Vagina (tissue), 2 donors: ENCODE measurements around the gene ADGRV1. TPM values are rescaled to one million over a fixed set of nuclear protein-coding genes. Genes with fewer than 3 reads are reported as not detected.

Source experiments
- DNase-seq, 2 donors: peaks; one replicate each; pipeline ENCODE4 v3.0.0-alpha.2; 2017; ENCODE audit errors: extremely low spot score in 2 of 2
- H3K27ac ChIP-seq: fragments of 200-600 bp; sonication (generic); one replicate; pipeline ENCODE4 v1.5.1; 2019
- H3K27me3 ChIP-seq: fragments of 200-600 bp; sonication (generic); one replicate; pipeline ENCODE4 v1.5.1; 2019
- H3K36me3 ChIP-seq, 2 donors: fragments of 200-600 bp; sonication (generic); one replicate each; pipeline ENCODE4 v1.5.1; 2017 to 2019
- H3K4me1 ChIP-seq: fragments of 200-600 bp; sonication (generic); one replicate; pipeline ENCODE4 v1.5.1; 2019
- H3K4me3 ChIP-seq, 2 donors: fragments of 200-600 bp; sonication (generic); 1 replicate in 1 of 2; 2 replicates in 1 of 2; pipeline ENCODE4 v1.5.1; 2016 to 2019
- H3K9me3 ChIP-seq: fragments of 200-600 bp; sonication (generic); one replicate; pipeline ENCODE4 v1.5.1; 2019
- POLR2A ChIP-seq, 2 donors: fragments of 450-650 bp; IDR thresholded peaks; one replicate each; pipeline ENCODE4 v1.6.1; 2017; ENCODE audit warnings: antibody characterized with exemption in 2 of 2, mild to moderate bottlenecking in 2 of 2, moderate library complexity in 2 of 2
- POLR2AphosphoS5 ChIP-seq, 2 donors: sonication (generic); formaldehyde crosslinking; IDR thresholded peaks; one replicate each; pipeline ENCODE4 v1.9.0; 2017; ENCODE audit warnings: antibody characterized with exemption in 2 of 2, mild to moderate bottlenecking in 2 of 2, low read depth in 1 of 2; ENCODE audit not compliant: insufficient read depth in 1 of 2
- intact Hi-C: fragments of 100-400 bp; cut with DNase I; formaldehyde crosslinking; loops from one replicate; pipeline ENCODE4 v1.15.1; 2023
- total RNA-seq: library from RNA; depleted of rRNA; stranded (reverse); fragments of >200 nt; gene quantifications from one replicate; pipeline ENCODE4 v1.2.3, GENCODE V29; 2016
- TF ChIP-seq, protein P1 (sequence below), 3 experiments: fragments of 450-650 bp in 2 of 3; fragments of 200-600 bp in 1 of 3; sonication (generic) in 1 of 3; IDR thresholded peaks; one replicate each; pipeline ENCODE4 v1.5.1; 2017 to 2019; ENCODE audit warnings: antibody characterized with exemption in 3 of 3, mild to moderate bottlenecking in 2 of 3, moderate library complexity in 2 of 3

The ADGRV1 gene
- total RNA-seq, 1 donor from 2014 or later: 10.6 TPM

DNA sequence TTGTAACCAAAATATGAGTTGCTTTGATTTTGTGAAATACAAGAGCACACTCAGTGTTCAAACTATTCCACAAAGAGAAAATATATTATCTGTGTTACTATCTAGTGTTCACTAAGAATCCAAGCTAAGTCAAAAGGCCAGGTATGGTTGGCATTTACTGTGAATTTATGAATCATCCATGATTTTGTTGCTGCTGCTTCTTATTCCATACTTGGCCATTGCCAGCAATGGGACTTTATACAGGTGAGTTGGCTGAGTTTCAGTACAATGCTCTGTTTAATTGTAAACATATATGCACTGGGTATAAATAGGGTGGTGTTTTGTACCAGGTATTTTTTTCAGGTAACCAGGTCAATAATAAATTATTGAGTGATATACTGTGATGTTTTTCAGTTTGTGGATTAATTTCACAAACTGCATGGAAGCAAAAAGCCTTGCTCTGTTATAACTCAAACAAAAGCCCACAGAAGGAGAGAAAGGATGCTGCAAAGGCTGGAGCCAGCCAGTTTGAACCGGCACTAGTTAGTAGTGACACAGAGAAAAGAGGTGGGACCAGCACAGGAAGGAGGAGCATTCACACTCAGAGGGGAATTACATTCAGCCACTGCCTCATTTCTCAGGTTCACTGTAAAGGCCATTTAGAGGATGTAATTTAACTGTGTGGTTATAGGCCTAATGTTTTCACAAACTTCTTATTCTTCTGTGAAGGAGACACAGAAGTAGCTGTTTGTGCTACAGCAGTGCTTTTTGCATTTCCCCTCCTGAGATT, 381.8 kb downstream of the ADGRV1 start:
- no peak for DNase-seq
- H3K36me3 ChIP-seq: no peaks in the 10 kb centered on the region
- no peak overlapping the region for H3K27ac ChIP-seq

DNA sequence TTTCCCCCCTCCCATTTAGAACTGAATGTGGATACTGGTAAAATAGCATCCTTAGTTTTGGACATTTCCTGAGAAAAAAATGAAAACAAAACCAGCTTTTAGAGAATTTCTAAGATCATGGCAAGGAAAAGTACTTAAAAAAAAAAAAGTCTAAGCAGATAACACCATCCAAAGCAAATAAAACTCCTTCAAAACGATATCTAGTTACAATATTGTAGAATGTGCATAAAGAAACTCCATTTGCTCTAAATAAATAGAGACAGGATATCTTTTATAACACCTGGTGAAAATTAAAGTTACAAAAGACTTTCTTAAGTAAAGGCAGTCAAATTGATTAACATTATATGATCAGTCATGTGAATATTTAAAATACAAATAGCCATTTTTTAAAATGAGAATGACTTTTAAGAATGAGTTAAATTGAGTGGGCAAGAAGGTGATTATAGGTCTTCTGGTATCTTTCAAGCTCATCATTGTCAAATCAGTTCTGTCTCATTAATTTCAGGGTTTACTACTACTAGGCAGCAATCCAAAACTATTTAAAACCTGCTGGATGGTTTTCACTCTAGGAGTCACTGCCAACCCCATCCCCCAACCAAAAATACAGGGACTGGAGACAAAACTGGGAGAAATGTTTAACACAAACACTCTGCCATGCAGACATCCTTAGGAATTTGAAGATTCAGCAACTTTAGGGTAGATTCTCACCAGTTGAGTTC, 382.6 kb downstream of the ADGRV1 start:
- Histone ChIP-seq H3K36me3 (no peaks in the 10 kb centered on the region), H3K27me3 (no peaks in the 10 kb centered on the region), H3K4me1 (peaks cover 15% of the 10 kb centered on the region), H3K9me3 (no peaks in the 10 kb centered on the region), H3K4me3 (no peak overlapping the region), H3K27ac (no peak overlapping the region)
- no peak for DNase-seq
- TF ChIP-seq POLR2AphosphoS5 (IDR thresholded peaks at IDR 0.05; ENCODE audit: insufficient read depth in 1 of 2, low read depth in 1 of 2): no peak
- TF ChIP-seq POLR2A (IDR thresholded peaks at IDR 0.05): no peak
- TF ChIP-seq, protein P1, sequence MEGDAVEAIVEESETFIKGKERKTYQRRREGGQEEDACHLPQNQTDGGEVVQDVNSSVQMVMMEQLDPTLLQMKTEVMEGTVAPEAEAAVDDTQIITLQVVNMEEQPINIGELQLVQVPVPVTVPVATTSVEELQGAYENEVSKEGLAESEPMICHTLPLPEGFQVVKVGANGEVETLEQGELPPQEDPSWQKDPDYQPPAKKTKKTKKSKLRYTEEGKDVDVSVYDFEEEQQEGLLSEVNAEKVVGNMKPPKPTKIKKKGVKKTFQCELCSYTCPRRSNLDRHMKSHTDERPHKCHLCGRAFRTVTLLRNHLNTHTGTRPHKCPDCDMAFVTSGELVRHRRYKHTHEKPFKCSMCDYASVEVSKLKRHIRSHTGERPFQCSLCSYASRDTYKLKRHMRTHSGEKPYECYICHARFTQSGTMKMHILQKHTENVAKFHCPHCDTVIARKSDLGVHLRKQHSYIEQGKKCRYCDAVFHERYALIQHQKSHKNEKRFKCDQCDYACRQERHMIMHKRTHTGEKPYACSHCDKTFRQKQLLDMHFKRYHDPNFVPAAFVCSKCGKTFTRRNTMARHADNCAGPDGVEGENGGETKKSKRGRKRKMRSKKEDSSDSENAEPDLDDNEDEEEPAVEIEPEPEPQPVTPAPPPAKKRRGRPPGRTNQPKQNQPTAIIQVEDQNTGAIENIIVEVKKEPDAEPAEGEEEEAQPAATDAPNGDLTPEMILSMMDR (IDR thresholded peaks at IDR 0.05): no peak
- intact Hi-C loops: no loop called here

More for the DNA sequence above, 381.8 kb downstream of the ADGRV1 start:
- Histone ChIP-seq H3K9me3 (no peaks in the 10 kb centered on the region), H3K4me3 (no peak overlapping the region), H3K4me1 (peaks cover 15% of the 10 kb centered on the region), H3K27me3 (no peaks in the 10 kb centered on the region)
- TF ChIP-seq POLR2A (IDR thresholded peaks at IDR 0.05) (no peak), POLR2AphosphoS5 (IDR thresholded peaks at IDR 0.05; ENCODE audit: insufficient read depth in 1 of 2, low read depth in 1 of 2) (peak in 1 of 2 donors; percentile 35)
- TF ChIP-seq, protein P1 (IDR thresholded peaks at IDR 0.05): no peak
- intact Hi-C loops: no loop called here

DNA sequence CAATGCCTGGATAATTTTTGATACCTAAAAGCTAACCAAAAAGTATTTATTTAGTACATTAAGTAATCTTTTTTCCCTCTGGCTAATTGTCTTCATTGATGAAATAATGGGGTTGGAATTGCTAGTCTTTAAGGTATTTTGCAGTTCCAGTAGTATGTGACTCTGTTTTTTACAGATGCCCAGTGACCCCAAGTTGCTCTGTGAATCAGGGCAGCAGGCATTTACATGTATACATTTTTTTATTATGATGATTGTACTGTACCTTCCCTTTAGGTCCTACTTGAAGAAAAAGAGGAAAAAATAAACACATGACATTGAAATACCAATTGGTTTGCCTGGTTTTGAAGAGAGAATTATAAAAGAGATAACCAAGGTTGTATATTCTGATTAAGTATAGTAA, 385.5 kb downstream of the ADGRV1 start:
- H3K27ac ChIP-seq: no peak overlapping the region
- no peak overlapping the region for H3K4me3 ChIP-seq
- no peaks in the 10 kb centered on the region for H3K36me3 ChIP-seq
- intact Hi-C loops: no loop called here
- TF ChIP-seq POLR2A (IDR thresholded peaks at IDR 0.05) (no peak), POLR2AphosphoS5 (IDR thresholded peaks at IDR 0.05; ENCODE audit: insufficient read depth in 1 of 2, low read depth in 1 of 2) (no peak)
- TF ChIP-seq, protein P1 (IDR thresholded peaks at IDR 0.05): no peak
- DNase-seq: no peak
- no peaks in the 10 kb centered on the region for H3K9me3 ChIP-seq
- no peaks in the 10 kb centered on the region for H3K27me3 ChIP-seq
- peaks cover 15% of the 10 kb centered on the region for H3K4me1 ChIP-seq

DNA sequence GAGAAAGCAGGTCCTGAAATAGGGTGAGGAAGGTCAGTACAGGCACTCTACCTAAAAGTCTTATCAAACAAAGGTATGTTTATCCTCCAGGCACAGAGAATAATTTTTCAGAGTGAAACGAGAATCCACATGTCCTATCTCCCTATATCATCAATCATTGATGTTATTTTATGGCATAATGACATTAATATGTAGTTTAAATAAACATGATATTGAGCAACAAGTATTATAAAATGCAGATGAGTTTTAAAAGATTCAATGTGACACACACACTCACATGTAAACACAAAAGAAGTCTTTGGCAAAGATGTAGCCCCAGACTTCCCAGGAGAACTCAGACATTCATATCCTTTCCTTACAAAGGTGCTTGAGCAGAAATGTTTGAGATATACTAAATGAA, 389.1 kb downstream of the ADGRV1 start:
- no peak for DNase-seq
- intact Hi-C loops: no loop called here
- Histone ChIP-seq H3K9me3 (no peaks in the 10 kb centered on the region), H3K27me3 (no peaks in the 10 kb centered on the region), H3K4me1 (no peaks in the 10 kb centered on the region), H3K27ac (no peak overlapping the region), H3K4me3 (no peak overlapping the region), H3K36me3 (no peaks in the 10 kb centered on the region)
- TF ChIP-seq POLR2A (IDR thresholded peaks at IDR 0.05) (no peak), POLR2AphosphoS5 (IDR thresholded peaks at IDR 0.05; ENCODE audit: insufficient read depth in 1 of 2, low read depth in 1 of 2) (no peak)
- TF ChIP-seq, protein P1 (IDR thresholded peaks at IDR 0.05): no peak

DNA sequence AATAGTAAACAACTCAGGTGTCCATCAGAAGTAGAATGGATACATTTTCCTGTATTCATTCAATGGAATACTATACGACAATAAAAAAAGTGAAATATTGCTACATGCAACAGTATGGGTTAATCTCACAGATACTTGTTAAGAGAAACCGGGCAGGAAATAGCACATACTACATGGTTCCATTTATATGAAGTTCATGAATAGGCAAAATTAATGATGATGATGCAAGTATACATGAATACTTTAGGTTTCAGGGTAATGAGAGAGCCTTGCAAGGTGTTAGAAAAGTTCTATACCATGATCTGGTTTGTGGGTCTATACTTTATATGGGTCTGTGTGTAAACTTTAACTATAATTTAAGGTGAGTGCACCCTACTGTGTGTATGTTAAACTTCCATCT, 390.4 kb downstream of the ADGRV1 start:
- no peaks in the 10 kb centered on the region for H3K36me3 ChIP-seq
- TF ChIP-seq POLR2A (IDR thresholded peaks at IDR 0.05) (no peak), POLR2AphosphoS5 (IDR thresholded peaks at IDR 0.05; ENCODE audit: insufficient read depth in 1 of 2, low read depth in 1 of 2) (no peak)
- TF ChIP-seq, protein P1 (IDR thresholded peaks at IDR 0.05): no peak
- intact Hi-C loops: no loop called here
- H3K4me3 ChIP-seq: no peak overlapping the region
- DNase-seq: no peak
- no peaks in the 10 kb centered on the region for H3K4me1 ChIP-seq
- H3K9me3 ChIP-seq: no peaks in the 10 kb centered on the region
- H3K27ac ChIP-seq: no peak overlapping the region
- H3K27me3 ChIP-seq: no peaks in the 10 kb centered on the region
